Measurements from ENCODE around the gene ZFP57.

DNA sequence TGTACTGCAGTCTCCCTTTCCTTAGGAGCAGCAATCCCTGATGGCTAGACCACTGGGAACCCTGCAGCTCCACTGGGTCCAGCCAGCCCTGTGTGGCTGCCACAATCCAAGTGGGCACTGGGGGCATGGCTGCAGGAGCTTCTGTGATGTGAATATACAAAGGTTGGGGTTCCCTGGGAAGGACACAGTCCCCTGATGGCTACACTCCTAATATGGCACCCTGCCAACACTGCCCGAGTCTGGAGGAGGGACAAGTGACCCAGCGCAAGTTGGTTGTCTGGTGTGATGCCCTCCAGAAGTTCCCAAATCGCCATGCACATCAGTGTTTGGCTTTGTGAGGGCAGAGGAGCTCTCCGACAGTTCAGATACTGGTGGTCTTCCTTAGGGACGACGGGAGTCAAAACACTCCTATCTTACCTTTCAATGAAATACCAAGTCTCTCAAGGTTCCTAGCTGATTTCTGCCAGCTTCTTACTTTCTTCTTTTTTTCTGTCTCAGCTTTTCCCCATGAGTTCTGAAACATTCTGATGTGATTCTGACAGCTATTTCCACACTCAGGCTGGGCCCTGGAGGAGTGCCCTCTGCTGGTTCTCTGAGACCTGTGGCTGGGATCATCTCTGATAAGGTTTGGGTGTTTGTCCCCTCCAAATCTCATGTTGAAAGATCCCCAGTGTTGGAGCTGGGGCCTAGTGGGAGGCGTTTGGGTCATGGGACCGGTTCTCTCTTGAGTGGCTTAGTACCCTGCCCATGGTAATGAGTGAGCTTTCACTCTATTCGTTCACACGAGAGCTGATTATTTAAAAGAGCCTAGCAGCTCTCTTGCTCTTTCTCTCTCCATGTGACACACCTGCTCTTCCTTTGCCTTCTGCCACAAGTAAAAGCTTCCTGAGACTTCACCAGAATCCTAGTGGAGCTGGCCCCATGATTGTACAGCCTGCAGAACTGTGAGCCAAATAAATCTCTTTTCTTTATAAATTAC lies 15.5 kb upstream of the ZFP57 start:
- TF ChIP-seq EZH2 (IDR thresholded peaks at IDR 0.05; ENCODE audit: borderline replicate concordance, low read length), result no peak
- TF ChIP-seq, protein P1, sequence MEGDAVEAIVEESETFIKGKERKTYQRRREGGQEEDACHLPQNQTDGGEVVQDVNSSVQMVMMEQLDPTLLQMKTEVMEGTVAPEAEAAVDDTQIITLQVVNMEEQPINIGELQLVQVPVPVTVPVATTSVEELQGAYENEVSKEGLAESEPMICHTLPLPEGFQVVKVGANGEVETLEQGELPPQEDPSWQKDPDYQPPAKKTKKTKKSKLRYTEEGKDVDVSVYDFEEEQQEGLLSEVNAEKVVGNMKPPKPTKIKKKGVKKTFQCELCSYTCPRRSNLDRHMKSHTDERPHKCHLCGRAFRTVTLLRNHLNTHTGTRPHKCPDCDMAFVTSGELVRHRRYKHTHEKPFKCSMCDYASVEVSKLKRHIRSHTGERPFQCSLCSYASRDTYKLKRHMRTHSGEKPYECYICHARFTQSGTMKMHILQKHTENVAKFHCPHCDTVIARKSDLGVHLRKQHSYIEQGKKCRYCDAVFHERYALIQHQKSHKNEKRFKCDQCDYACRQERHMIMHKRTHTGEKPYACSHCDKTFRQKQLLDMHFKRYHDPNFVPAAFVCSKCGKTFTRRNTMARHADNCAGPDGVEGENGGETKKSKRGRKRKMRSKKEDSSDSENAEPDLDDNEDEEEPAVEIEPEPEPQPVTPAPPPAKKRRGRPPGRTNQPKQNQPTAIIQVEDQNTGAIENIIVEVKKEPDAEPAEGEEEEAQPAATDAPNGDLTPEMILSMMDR (conservative IDR thresholded peaks at IDR 0.05 in 1 of 2, IDR thresholded peaks at IDR 0.05 in 1 of 2; ENCODE audit: extremely low read depth in 1 of 2, insufficient read depth in 1 of 2, low read depth in 1 of 2, low read length in 2 of 2), result peak; percentile 77 to 94
